Measurements from ENCODE around the gene ARHGEF6.

DNA sequence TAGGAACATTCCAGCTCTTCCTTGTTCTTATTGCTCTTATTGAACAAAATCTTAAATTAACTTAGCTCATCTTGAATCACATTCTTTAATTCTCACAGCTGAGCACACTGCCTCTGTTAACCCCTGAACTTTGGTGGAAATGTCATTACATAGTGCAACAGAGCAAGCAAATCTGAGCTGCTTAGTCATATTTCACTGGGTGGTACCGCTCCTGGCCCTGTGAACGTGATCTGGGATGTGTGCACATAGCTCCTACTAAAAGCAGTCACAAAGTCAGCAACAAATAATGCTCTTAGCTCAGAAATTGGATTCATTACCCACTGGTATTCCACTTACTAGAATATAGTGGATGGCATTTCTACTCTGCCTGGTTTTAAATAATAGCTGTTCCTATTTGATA is 27.9 kb downstream of the ARHGEF6 start:
- TF ChIP-seq, protein P1, sequence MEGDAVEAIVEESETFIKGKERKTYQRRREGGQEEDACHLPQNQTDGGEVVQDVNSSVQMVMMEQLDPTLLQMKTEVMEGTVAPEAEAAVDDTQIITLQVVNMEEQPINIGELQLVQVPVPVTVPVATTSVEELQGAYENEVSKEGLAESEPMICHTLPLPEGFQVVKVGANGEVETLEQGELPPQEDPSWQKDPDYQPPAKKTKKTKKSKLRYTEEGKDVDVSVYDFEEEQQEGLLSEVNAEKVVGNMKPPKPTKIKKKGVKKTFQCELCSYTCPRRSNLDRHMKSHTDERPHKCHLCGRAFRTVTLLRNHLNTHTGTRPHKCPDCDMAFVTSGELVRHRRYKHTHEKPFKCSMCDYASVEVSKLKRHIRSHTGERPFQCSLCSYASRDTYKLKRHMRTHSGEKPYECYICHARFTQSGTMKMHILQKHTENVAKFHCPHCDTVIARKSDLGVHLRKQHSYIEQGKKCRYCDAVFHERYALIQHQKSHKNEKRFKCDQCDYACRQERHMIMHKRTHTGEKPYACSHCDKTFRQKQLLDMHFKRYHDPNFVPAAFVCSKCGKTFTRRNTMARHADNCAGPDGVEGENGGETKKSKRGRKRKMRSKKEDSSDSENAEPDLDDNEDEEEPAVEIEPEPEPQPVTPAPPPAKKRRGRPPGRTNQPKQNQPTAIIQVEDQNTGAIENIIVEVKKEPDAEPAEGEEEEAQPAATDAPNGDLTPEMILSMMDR (IDR thresholded peaks at IDR 0.05): no peak
- TF ChIP-seq POLR2A (IDR thresholded peaks at IDR 0.05) (no peak), POLR2AphosphoS5 (IDR thresholded peaks at IDR 0.05) (no peak)

Data from breast epithelium (tissue), 3 donors.